Articular chondrocyte of knee joint (primary cell): Measurements from ENCODE around the gene ZMAT2. TPM values are rescaled to one million over a fixed set of nuclear protein-coding genes. Genes with fewer than 3 reads are reported as not detected.
A peak's percentile ranks its signal among the peaks of the same experiment; 100 is the strongest.

ENCODE experiments used
- small RNA-seq: library from RNA; depleted of rRNA; stranded (forward); fragments of <200 nt; gene quantifications from one replicate; pipeline ENCODE3, GENCODE V24; 2012
- total RNA-seq: library from RNA; depleted of rRNA; stranded (reverse); fragments of >200 nt; gene quantifications from 2 replicates; pipeline ENCODE4 v1.2.3, GENCODE V29; 2012

The ZMAT2 gene, protein sequence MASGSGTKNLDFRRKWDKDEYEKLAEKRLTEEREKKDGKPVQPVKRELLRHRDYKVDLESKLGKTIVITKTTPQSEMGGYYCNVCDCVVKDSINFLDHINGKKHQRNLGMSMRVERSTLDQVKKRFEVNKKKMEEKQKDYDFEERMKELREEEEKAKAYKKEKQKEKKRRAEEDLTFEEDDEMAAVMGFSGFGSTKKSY
- total RNA-seq = 43.1 and 52.0 TPM in 2 replicates

DNA sequence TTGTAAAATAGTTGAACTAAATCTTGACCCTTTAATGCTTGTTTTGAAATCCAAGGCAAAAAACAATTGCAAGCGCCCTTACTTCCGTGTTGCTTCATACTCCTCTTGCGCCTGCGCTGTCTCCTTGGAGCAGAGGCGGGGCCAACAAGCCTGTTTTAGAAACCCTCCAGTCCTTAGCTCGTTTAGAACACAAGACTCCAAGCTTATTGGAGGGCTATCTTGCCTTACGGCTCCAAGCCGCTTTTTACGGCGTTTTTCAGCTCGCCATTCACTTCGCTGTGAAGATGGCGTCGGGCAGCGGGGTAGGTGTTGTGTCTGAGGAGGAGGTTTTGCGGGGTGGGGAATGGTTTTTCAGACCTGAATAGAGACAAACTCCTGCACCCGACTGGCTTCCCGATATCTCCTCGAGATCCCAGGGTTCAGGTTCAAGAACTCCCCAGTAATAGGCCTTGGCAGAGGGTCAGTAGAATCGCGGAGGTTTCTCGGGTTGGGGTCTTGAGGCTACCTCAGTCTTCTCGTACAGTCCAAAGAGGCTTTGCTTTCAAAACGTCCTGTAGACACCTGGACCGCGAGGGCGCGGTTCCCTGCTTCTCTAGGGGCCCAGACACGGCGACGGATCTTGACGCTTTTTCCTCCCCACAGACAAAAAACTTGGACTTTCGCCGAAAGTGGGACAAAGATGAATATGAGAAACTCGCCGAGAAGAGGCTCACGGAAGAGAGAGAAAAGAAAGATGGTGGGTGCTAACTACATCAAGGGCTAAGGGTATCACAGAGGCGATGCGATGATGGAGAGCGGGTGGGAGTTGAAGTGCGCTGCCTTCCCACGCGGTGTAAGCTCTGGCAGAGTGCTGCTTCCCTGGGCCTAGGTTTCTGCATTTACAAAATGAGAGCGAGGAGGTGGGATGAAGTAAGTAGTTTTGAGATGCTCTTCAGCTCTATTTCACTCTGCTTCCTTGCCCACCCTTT lies at the start of gene ZMAT2:
Gene ZMAT2, plus strand, starts transcription at position 271 of the 968 bp plus-strand sequence. Its CDS starts 14 bp downstream, at position 285.

DNA sequence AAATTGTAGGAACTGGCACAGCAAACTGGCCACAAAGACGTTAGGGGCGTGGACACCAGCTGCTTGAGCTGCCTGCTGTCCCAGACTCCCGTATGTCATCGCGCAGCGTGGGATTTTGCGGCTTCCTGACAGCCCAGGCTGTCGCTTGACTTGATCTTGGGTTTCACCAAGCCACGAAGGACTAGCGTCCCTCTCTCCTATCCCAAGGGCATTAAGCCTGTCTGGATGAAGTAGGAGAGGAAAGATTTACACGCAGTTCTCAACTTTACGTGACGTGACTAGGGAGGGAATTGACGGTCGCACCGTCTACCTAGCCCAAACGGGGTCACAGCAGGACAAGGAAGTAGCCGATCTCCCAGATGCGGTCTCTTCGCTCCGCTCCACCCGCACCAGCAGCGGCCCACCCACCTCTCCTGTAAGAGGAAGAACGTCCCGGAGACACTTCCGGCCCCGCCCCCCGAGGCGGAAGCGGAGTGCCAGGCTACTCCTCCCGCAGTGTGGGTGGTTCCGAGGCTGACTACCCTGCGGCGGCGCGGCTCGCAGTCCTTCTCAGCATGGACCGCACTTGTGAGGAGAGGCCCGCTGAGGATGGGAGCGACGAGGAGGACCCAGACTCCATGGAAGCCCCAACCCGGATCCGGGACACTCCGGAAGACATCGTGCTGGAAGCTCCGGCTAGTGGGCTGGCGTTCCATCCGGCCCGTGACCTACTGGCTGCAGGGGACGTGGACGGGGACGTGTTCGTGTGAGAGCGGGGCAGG lies 35.7 kb upstream of the ZMAT2 start, which contains the start of gene WDR55:
Gene WDR55, plus strand, starts transcription at position 546 of the 761 bp plus-strand sequence. Its CDS starts 9 bp downstream, at position 555.

DNA sequence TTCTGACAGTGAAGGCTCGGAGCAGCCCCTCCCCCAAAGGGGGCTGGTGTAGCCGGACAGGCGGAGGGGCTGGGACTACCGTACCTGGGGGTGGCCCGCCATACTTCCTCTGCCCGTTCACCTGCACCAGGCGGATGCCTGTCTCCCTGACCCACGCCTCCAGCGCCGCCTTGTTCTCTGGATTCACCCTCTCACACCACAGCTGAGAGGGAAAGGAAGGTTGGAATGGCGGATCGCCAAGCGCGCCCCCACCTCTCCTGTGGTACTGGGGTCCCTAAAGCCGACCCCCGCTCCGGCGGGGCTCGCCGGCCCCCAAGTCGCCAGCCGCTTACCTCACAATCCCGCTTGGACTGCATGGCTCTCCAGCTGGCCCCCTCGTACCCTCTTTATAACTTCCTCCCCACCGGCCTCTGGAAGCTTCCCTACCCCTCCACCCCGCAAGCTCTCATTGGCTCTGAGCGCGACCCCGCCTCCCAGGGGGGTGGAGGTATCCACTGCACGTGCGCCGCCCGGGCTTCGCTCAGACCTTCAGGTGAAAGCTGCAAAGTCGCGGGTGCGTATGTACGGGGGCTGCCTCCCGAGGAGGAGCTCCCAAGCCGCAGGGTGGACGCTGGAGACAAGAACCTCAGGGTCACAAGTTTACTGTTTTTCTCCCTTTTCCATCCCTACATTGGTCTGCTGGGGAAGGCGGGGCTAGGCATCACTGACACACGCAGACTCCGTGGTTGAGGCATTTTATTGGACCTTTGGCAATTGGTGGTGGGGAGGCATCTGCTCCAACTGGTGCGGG lies 26.9 kb upstream of the ZMAT2 start, which contains the start of gene DND1:
Gene DND1, minus strand, starts transcription at position 390 of the 790 bp plus-strand sequence. Its CDS starts 34 bp downstream, at position 356.

DNA sequence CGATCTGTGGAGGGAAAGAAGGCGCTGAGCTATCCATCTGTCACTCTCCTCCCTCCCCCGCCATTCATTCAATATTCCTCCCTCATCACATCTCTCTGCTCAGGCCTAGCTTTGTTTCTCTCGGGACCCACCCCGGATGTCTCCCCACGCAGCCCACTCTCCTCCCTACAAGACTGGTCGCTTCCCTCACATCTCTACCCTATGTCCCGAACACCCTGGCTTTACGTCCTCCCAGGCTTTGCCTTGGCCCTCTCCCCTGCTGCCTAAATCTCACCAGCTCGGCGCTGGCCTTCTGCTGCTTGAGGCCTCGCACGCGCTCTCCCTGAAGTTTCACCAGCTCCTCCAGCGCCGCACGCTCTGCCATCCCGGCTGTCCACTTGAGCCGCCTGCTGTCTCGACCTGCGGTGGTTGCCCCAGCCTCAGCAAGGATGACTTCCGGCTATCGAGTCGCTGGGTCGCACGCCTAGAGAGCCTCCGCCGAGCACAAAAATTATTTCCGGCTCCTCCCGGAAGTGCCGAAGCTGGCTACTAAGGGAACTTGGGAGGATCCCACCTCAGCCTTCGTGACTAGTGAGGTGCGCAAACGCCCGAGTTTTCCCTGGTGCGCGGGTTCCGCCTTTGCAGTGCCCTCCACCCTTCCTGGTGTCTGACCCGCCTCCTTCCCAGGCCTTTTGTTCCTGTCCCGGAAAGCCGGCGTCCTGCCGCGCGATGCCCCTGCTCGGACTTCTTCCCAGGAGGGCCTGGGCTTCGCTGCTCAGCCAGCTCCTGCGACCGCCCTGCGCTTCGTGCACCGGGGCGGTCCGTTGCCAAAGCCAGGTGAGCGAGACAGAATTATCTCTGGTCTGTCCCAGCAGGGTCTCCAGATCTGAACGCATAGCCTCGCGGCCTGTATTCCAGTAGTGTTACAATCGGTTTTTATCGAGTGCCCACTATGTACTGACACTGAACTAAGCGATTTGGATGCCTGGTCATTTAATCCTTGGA lies 9.0 kb upstream of the ZMAT2 start, which contains the start of the genes HARS1 and HARS2:
Gene HARS1, minus strand, starts transcription at position 430 of the 984 bp plus-strand sequence. Its CDS starts 66 bp downstream, at position 364.
Gene HARS2, plus strand, starts transcription at position 515 of the 984 bp plus-strand sequence. Its CDS starts 194 bp downstream, at position 709.

Small RNA genes lying within 50 kb of the gene (small RNA-seq; reads per million reads assigned to genes)
- 77.9 reads per million, percentile 97 among the genes with 10 or more reads in this experiment for gene VTRNA1-1
- gene VTRNA1-2 = 6.3 reads per million, percentile 92 among the genes with 10 or more reads in this experiment
- 2.4 reads per million, percentile 78 among the genes with 10 or more reads in this experiment for gene VTRNA1-3

Other genes starting within 250 kb of the ZMAT2 start
- gene EIF4EBP3, start 152.8 kb upstream of the ZMAT2 start, total RNA-seq = 4.2 and 5.0 TPM in 2 replicates
- gene SRA1, start 143.0 kb upstream of the ZMAT2 start, total RNA-seq = 29.1 and 36.3 TPM in 2 replicates
- 17.4 and 19.2 TPM in 2 replicates for gene APBB3, start 135.8 kb upstream of the ZMAT2 start, total RNA-seq
- 20.0 and 20.1 TPM in 2 replicates for gene SLC35A4, start 135.6 kb upstream of the ZMAT2 start, total RNA-seq
- 2.9 and 5.3 TPM in 2 replicates for gene CD14, start 67.3 kb upstream of the ZMAT2 start, total RNA-seq
- gene TMCO6, start 61.0 kb upstream of the ZMAT2 start, total RNA-seq = 7.7 and 26.5 TPM in 2 replicates
- gene NDUFA2, start 52.8 kb upstream of the ZMAT2 start, total RNA-seq = 22.9 and 29.6 TPM in 2 replicates
- gene IK, start 52.6 kb upstream of the ZMAT2 start, total RNA-seq = 98.9 and 99.1 TPM in 2 replicates
- 21.5 and 24.4 TPM in 2 replicates for gene WDR55, start 35.5 kb upstream of the ZMAT2 start, total RNA-seq
- 0.11 and 0.13 TPM in 2 replicates for gene DND1, start 26.9 kb upstream of the ZMAT2 start, total RNA-seq
- gene HARS1, start 9.1 kb upstream of the ZMAT2 start, total RNA-seq = 47.3 and 49.1 TPM in 2 replicates
- 24.4 and 28.6 TPM in 2 replicates for gene HARS2, start 9.0 kb upstream of the ZMAT2 start, total RNA-seq
- gene PCDHA1, start 85.7 kb downstream of the ZMAT2 start, total RNA-seq = under 0.01 and 0.11 TPM in 2 replicates
- gene PCDHA2, start 94.4 kb downstream of the ZMAT2 start, total RNA-seq = under 0.01 TPM in 1 of 2 replicates, not detected in the other
- gene PCDHA3, start 100.6 kb downstream of the ZMAT2 start, total RNA-seq = 0.11 and 0.26 TPM in 2 replicates
- gene PCDHA4, start 106.6 kb downstream of the ZMAT2 start, total RNA-seq = 0.26 and 0.32 TPM in 2 replicates
- gene PCDHA5, start 121.2 kb downstream of the ZMAT2 start, total RNA-seq = under 0.01 and 0.13 TPM in 2 replicates
- gene PCDHA6, start 127.5 kb downstream of the ZMAT2 start, total RNA-seq = 0.32 and 0.52 TPM in 2 replicates
- 0.13 and 0.22 TPM in 2 replicates for gene PCDHA7, start 133.8 kb downstream of the ZMAT2 start, total RNA-seq
- gene PCDHA8, start 140.7 kb downstream of the ZMAT2 start, total RNA-seq = 0.11 and 0.13 TPM in 2 replicates
- gene PCDHA9, start 147.9 kb downstream of the ZMAT2 start, total RNA-seq = 0.11 and 0.26 TPM in 2 replicates
- gene PCDHA10, start 155.4 kb downstream of the ZMAT2 start, total RNA-seq = 0.13 and 0.54 TPM in 2 replicates
- 0.11 and 0.13 TPM in 2 replicates for gene PCDHA11, start 168.5 kb downstream of the ZMAT2 start, total RNA-seq
- 0.13 TPM in 1 of 2 replicates, not detected in the other for gene PCDHA12, start 174.9 kb downstream of the ZMAT2 start, total RNA-seq
- 0.11 and 0.13 TPM in 2 replicates for gene PCDHA13, start 181.7 kb downstream of the ZMAT2 start, total RNA-seq
- gene PCDHAC1, start 225.9 kb downstream of the ZMAT2 start, total RNA-seq = under 0.01 and 0.13 TPM in 2 replicates